Measurements from ENCODE around the gene FALEC. TPM values are rescaled to one million over a fixed set of nuclear protein-coding genes. Genes with fewer than 3 reads are reported as not detected.

FALEC gene
- polyA plus RNA-seq, 1 donor (not counting 4 experiments of a cell fraction or from before 2014, with no cell fraction given): 0.12 TPM

DNA sequence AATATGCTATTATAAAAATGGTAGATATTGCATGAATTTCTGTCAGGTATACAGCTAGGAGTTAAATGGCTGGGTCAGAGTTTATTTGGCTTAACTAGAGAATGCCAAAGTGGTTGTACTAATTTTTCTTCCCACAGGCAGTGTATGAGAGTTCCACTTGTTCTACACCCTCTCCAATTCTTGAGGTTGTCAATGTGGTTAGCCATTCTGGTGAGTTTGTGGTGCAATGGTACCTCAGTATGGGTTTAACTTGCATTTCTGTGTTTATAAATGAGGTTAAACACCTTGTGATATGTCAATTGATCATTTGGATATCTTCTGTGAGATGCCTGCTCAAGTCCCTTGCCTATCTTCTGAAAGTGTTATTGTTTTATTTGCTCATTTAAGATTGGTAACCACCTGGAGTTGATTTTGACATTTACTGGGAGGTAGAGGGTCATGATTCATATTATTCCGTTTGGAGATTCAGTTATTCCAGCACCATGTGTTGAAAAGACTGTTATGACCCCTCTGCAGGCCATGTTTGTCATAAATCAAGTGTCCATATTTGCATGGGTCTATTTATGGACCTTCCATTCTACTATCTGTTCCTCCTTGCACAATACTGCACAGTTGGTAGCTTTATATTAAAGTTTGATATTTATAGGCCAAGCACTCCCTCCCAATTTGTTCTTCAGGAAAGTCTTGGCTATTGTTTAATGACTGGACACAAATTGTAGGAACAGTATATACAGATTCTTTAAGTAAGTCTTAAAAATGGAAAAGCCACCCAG lies 5.8 kb downstream of the FALEC start:
- dilution Hi-C loops (cut with MboI; ENCODE audit: extremely low pct_ligation_motif_present, low sequenced_read_pairs): no loop called here
- no peak overlapping the region for H3K27ac ChIP-seq (ENCODE audit: control insufficient read depth, insufficient read depth, low read length)
- no peaks in the 10 kb centered on the region for H3K27me3 ChIP-seq (ENCODE audit: control insufficient read depth, extremely low read depth, insufficient read depth, low read length)
- no peak overlapping the region for H3K4me3 ChIP-seq (ENCODE audit: control insufficient read depth in 2 of 3, extremely low read depth in 1 of 3, insufficient read depth in 2 of 3, low read depth in 1 of 3, low read length in 3 of 3)
- no peak overlapping the region for H3K9ac ChIP-seq (ENCODE audit: control insufficient read depth, extremely low read depth, insufficient read depth, low read length)
- H3K4me2 ChIP-seq (ENCODE audit: control insufficient read depth, extremely low read depth, insufficient read depth, low read depth, low read length): no peak overlapping the region
- H3K9me3 ChIP-seq (ENCODE audit: control insufficient read depth, low read depth, low read length): no peaks in the 10 kb centered on the region
- H2AFZ ChIP-seq (ENCODE audit: control insufficient read depth, low read length): no peak overlapping the region
- FAIRE-seq (no peak), DNase-seq (ENCODE audit: low read depth, low spot score) (no peak)
- H3K9me1 ChIP-seq (ENCODE audit: control insufficient read depth, extremely low read depth, insufficient read depth, low read length): no peaks in the 10 kb centered on the region
- no peaks in the 10 kb centered on the region for H4K20me1 ChIP-seq (ENCODE audit: control insufficient read depth, extremely low read depth, insufficient read depth, low read length)
- H3K79me2 ChIP-seq (ENCODE audit: control insufficient read depth, insufficient read depth, low read length): no peaks in the 10 kb centered on the region
- TF ChIP-seq, protein P1, sequence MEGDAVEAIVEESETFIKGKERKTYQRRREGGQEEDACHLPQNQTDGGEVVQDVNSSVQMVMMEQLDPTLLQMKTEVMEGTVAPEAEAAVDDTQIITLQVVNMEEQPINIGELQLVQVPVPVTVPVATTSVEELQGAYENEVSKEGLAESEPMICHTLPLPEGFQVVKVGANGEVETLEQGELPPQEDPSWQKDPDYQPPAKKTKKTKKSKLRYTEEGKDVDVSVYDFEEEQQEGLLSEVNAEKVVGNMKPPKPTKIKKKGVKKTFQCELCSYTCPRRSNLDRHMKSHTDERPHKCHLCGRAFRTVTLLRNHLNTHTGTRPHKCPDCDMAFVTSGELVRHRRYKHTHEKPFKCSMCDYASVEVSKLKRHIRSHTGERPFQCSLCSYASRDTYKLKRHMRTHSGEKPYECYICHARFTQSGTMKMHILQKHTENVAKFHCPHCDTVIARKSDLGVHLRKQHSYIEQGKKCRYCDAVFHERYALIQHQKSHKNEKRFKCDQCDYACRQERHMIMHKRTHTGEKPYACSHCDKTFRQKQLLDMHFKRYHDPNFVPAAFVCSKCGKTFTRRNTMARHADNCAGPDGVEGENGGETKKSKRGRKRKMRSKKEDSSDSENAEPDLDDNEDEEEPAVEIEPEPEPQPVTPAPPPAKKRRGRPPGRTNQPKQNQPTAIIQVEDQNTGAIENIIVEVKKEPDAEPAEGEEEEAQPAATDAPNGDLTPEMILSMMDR (optimal IDR thresholded peaks at IDR 0.05 in 1 of 3, IDR thresholded peaks at IDR 0.05 in 1 of 3, conservative IDR thresholded peaks at IDR 0.05 in 1 of 3; ENCODE audit: extremely low read depth in 1 of 3, insufficient read depth in 2 of 3, low read length in 3 of 3): no peak
- TF ChIP-seq EZH2 (IDR thresholded peaks at IDR 0.05; ENCODE audit: low read length): no peak
- H3K4me1 ChIP-seq (ENCODE audit: control insufficient read depth, extremely low read depth, insufficient read depth, low read length): peaks cover 4% of the 10 kb centered on the region
- H3K36me3 ChIP-seq (ENCODE audit: control insufficient read depth in 2 of 2, extremely low read depth in 1 of 2, insufficient read depth in 2 of 2, low read length in 2 of 2): no peaks in the 10 kb centered on the region

- Histone ChIP-seq H3K4me3 (ENCODE audit: control insufficient read depth in 2 of 3, extremely low read depth in 1 of 3, insufficient read depth in 2 of 3, low read depth in 1 of 3, low read length in 3 of 3) (no peak overlapping the region), H4K20me1 (ENCODE audit: control insufficient read depth, extremely low read depth, insufficient read depth, low read length) (no peaks in the 10 kb centered on the region), H3K27me3 (ENCODE audit: control insufficient read depth, extremely low read depth, insufficient read depth, low read length) (no peaks in the 10 kb centered on the region), H3K9ac (ENCODE audit: control insufficient read depth, extremely low read depth, insufficient read depth, low read length) (no peak overlapping the region), H3K4me2 (ENCODE audit: control insufficient read depth, extremely low read depth, insufficient read depth, low read depth, low read length) (no peak overlapping the region), H3K27ac (ENCODE audit: control insufficient read depth, insufficient read depth, low read length) (no peak overlapping the region), H3K9me3 (ENCODE audit: control insufficient read depth, low read depth, low read length) (no peaks in the 10 kb centered on the region), H3K79me2 (ENCODE audit: control insufficient read depth, insufficient read depth, low read length) (no peaks in the 10 kb centered on the region), H3K4me1 (ENCODE audit: control insufficient read depth, extremely low read depth, insufficient read depth, low read length) (peaks cover 17% of the 10 kb centered on the region), H3K36me3 (ENCODE audit: control insufficient read depth in 2 of 2, extremely low read depth in 1 of 2, insufficient read depth in 2 of 2, low read length in 2 of 2) (no peaks in the 10 kb centered on the region), H2AFZ (ENCODE audit: control insufficient read depth, low read length) (no peak overlapping the region), H3K9me1 (ENCODE audit: control insufficient read depth, extremely low read depth, insufficient read depth, low read length) (no peaks in the 10 kb centered on the region)
- FAIRE-seq (no peak), DNase-seq (ENCODE audit: low read depth, low spot score) (no peak)
- dilution Hi-C loops (cut with MboI; ENCODE audit: extremely low pct_ligation_motif_present, low sequenced_read_pairs): no loop called here
- TF ChIP-seq, protein P1 (optimal IDR thresholded peaks at IDR 0.05 in 1 of 3, IDR thresholded peaks at IDR 0.05 in 1 of 3, conservative IDR thresholded peaks at IDR 0.05 in 1 of 3; ENCODE audit: extremely low read depth in 1 of 3, insufficient read depth in 2 of 3, low read length in 3 of 3): no peak
- no peak for TF ChIP-seq EZH2 (IDR thresholded peaks at IDR 0.05; ENCODE audit: low read length)
Observed at GRCh38 chr1:150525348-150525747, 9.8 kb downstream of the FALEC start.
